Spleen (tissue), 7 donors: ENCODE results near the gene FANCM.

Experiments
- CTCF ChIP-seq, 11 experiments: fragments of 200-600 bp in 7 of 11; fragments of 450-650 bp in 4 of 11; sonication (generic) in 4 of 11; IDR thresholded peaks in 8 of 11; conservative IDR thresholded peaks in 3 of 11; 1 replicate in 7 of 11; 2 replicates in 4 of 11; pipeline versions ENCODE4 v1.4.0 to v1.8.0; 2016 to 2021; ENCODE audit warnings: antibody characterized with exemption in 11 of 11, inconsistent platforms in 4 of 11, mild to moderate bottlenecking in 1 of 11
- POLR2AphosphoS5 ChIP-seq, 3 donors: sonication (generic); formaldehyde crosslinking; IDR thresholded peaks; one replicate each; pipeline ENCODE4 v1.5.1; 2017; ENCODE audit warnings: antibody characterized with exemption in 3 of 3
- donor health status: DM: no; HTN: no; CAD: no; lungs with moderate emphysema.
- donor health status: DM: no; HTN: no; CAD: no.
- donor health status: DM: no; HTN: no; CAD: no.

GRCh38 chr14:45118594-45118993, 17.1 kb upstream of the FANCM start:
- TF ChIP-seq CTCF (IDR thresholded peaks at IDR 0.05 in 8 of 11, conservative IDR thresholded peaks at IDR 0.05 in 3 of 11) (no peak), POLR2AphosphoS5 (IDR thresholded peaks at IDR 0.05) (no peak)
